PC-9 (cell line): ENCODE results near the gene VWA3B.

Experiments used
- CTCF ChIP-seq: fragments of 200-600 bp; sonication (generic); conservative IDR thresholded peaks from 2 replicates; pipeline ENCODE4 v1.6.1; 2017; ENCODE audit warnings: mixed run types, antibody characterized with exemption, mild to moderate bottlenecking, moderate library complexity
- EZH2 ChIP-seq: fragments of 200-600 bp; sonication (generic); IDR thresholded peaks from 2 replicates; pipeline ENCODE4 v1.8.0; 2017; ENCODE audit warnings: antibody characterized with exemption, low read depth

- no peak for TF ChIP-seq CTCF
- TF ChIP-seq EZH2 = no peak
Observed at GRCh38 chr2:98060277-98060676, 26.7 kb upstream of the VWA3B start.
